Left colon (tissue), 2 donors: ENCODE measurements around the gene GABRD. TPM values are rescaled to one million over a fixed set of nuclear protein-coding genes. Genes with fewer than 3 reads are reported as not detected.

Experiments used
- ATAC-seq: fragments of 200-7000 bp; cut with Tn5 transposase; one replicate; pipeline ENCODE4 v1.9.1; 2020; ENCODE audit warnings: mild to moderate bottlenecking, moderate library complexity
- DNase-seq, 2 donors: peaks; one replicate each; pipeline ENCODE4 v3.0.0-alpha.2; 2020
- intact Hi-C, 2 donors: fragments of 100-400 bp; cut with DNase I in 1 of 2; cut with micrococcal nuclease in 1 of 2; formaldehyde crosslinking; loops; one replicate each; pipeline versions ENCODE4 v1.11.2 to v1.14.0; 2022; cut with DNase I, micrococcal nuclease
- total RNA-seq, 2 donors: library from RNA; stranded (reverse); fragmentation: NEBNext Ultra II Directional; extraction: Animal tissue kit (Norgen Biotek cat#: 25700); gene quantifications; one replicate each; pipeline ENCODE4 v1.2.1, GENCODE V29; 2021
- donor health status: DM: no; HTN: no; CAD: no.
- donor health status: DM: yes; HTN: yes; CAD: no.

Gene GABRD
- total RNA-seq, 2 donors from 2014 or later, result not detected

GRCh38 chr1:2046953-2047748 lies 28.0 kb downstream of the GABRD start:
- ATAC-seq (peak; percentile 44), DNase-seq (peak; percentile 68 to 75)
- intact Hi-C loops, result no loop called here

- intact Hi-C loops, result no loop called here
- DNase-seq (peak; percentile 70 to 86), ATAC-seq (peak; percentile 46)
These were observed 28.9 kb downstream of the GABRD start for GRCh38 chr1:2047749-2048729.

GRCh38 chr1:2049225-2049717 lies 30.1 kb downstream of the GABRD start:
- ATAC-seq, result peak; percentile 30
- intact Hi-C loops, result no loop called here
- DNase-seq, result peak in 1 of 2 donors; percentile 65

DNA sequence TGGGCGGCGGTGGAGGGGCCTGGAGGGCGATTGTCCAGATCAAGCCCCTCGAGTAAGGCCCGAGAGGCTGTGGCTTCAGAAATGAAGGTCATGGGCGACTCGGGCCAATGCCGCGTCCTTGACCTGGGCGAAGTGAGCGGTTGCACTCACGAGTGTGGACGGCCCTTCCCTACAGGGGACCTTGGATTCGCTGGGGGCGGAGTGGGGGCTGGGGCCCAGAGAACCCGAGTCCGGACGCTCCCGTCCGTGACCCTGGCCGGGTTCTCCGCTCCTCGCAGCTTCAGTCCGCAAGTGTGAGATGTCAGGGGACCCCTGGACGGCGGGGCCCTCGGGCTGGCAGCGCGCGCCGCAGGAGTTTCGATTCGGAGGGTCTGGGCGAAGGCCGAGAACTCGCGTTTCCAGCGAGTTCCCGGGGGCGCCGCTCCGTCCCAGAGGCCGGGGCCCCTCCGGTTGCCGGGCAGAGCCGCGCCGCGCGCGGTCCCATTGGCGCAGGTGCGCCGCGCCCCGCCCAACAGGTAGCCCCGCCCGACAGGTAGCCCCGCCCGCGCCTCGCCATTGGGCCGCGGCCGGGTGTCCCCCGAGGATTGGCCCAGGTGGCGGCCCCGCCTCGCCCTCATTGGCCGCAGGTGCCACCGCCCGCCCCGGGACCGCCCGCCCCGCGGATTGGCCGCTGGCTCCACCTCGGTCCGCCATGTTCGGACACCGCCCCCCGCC lies 30.7 kb downstream of the GABRD start, which contains the start of gene PRKCZ:
TSS of gene PRKCZ (plus strand) at position 694 of the 714 bp plus-strand sequence. CDS start 220 bp downstream, outside the sequence.
- ATAC-seq (peak; percentile 72), DNase-seq (peak; percentile 93 to 96)
- intact Hi-C loops, result no loop called here

DNA sequence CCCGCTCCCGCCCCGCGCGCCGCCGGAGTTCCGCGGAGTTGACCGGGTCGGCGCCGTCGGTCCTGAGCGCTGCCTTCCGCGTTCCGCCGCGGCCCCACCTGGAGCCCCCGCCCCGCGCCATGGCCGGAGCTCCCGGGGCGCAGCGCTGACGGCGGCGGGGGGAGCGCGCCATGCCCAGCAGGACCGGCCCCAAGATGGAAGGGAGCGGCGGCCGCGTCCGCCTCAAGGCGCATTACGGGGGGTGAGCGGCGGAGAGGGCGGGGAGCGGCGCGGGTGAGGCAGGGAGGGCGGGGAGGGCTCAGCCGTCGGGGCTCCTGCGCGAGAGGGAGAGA lies 31.3 kb downstream of the GABRD start:
- DNase-seq (no peak), ATAC-seq (peak; percentile 21)
- intact Hi-C loops, result no loop called here

DNA sequence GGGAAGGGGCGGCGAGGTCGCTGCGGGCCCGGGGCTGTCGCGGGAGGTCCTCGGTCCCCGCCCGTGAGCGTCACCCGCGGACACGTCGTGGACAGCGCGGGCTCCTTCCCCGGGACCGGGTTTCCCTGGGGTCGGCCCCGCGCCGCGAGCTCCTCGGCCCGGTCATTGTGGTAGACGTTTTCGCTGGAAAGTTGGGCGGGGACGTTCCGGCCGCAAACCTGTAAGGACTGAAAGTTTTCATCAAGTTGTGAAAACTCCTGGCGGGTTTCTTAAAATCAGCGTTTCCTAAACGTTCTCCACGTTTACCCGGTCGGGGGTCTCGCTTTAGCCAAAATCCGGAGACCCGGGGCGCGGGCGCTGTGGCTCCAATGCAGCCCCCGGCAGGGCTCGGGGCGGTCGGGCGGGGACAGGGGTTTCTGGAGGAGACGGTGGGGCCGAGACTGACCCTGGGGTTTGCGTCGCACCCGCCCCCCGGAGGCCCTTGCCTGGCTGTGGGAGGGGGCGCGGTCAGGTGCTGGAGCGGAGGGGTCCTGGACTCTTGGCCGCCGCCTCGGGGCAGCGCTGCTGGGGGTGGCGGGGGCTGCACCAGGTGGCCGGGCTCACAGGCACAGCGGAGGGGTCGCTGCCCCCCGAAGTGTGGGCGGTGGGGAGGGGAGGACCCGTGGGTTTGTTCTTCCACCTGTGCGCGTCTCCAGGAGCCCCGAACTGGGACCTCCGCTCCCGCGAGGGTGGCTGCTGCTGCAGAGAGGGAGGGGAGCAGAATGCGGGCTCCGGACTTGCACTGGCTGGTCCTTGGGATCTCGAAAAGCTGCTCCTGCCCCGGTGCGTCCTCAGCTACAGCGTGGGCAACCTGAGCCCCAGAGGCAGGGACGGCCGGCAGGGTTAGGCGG lies 31.9 kb downstream of the GABRD start:
- DNase-seq, result peak in 1 of 2 donors; percentile 53
- ATAC-seq, result no peak
- intact Hi-C loops, result no loop called here

GRCh38 chr1:2052054-2052679 lies 33.0 kb downstream of the GABRD start:
- ATAC-seq (no peak), DNase-seq (no peak)
- intact Hi-C loops, result no loop called here

DNA sequence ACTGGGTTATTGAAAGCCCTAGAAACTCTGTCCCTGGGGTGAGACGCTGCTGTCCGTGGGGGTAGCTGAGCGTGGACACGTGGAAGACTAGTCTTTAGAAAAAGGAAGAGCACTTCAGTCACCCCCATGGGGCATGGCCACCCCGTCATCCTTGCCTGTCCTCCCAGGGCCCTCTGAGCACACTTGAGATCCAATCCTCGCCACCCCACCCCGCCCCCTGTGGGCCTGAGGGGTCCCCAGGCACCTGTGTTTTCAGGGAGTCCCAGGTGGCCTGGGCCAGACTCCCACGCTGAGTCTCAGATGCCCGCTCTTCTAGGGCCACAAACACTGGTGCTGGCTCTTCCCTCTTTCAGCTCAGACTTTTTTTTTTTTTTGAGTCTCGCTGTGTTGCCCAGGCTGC lies 33.6 kb downstream of the GABRD start:
- no peak for DNase-seq

GRCh38 chr1:2053217-2053616 lies 34.1 kb downstream of the GABRD start:
- DNase-seq (no peak), ATAC-seq (no peak)
- intact Hi-C loops, result no loop called here

More for the DNA sequence above, 33.6 kb downstream of the GABRD start:
- ATAC-seq, result no peak
- intact Hi-C loops, result no loop called here

DNA sequence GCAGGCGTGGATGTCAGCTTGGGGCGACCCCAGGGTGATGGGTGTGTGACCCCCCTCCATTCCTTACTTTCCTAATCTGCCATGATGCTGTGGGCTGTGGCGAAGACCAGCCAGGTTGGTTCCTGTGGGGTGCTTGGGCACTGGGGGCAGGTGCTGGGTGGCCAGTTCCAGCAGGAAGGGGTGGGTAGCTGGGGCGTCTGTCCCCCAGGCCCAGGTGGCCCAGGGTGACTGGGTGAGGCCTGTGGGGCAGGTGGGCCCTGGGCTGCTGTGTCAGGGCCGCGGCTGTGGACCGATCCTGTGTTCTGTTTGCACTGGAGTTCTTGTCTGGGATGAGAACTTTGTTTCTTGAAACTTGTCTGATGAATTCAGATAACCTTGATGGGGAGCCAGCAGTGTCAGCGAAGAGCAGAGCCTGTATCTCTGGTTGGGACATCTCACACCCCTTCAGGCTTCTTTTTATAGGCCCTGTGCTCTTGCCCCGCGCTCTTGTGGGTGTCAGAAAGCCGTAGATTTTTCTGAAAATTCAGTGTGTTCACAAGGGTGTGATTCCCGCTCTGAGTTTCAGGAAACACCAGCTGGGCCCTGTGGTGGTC lies 34.7 kb downstream of the GABRD start:
- intact Hi-C loops, result no loop called here
- DNase-seq, result no peak
- ATAC-seq, result no peak

GRCh38 chr1:2054560-2054959 lies 35.4 kb downstream of the GABRD start:
- ATAC-seq (no peak), DNase-seq (no peak)

DNA sequence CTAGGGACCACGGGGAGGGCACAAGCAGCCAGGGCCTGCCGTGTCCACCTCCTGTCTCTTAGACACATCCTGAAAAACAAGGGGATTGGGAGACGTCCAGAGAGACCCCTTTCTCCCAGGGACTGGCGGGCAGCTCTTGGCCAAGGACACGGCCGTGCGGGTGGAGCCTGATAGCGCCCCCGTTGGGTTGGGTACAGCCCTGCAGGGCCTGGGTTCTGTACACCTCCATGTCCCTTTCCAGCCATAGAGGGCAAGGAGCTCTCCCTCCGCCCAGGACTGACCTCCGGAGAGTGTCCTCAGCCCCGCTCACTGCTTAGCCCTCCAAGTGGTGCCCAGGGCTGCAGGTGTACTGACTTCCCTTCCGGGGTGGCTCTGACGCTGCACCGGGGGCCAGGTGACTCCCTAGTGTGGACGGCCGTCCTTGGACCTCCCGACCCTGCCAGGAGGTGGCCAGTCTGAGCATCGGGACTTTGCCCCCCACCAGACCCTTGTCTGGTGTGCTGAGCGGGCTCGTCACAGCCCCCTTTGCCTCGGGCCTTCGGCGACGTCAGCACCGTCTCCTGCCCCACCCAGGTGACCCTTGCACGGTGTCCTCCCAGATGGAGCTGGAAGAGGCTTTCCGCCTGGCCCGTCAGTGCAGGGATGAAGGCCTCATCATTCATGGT lies 36.9 kb downstream of the GABRD start:
- no peak for DNase-seq
- intact Hi-C loops, result no loop called here
- ATAC-seq, result no peak

More at GRCh38 chr1:2054560-2054959, 35.4 kb downstream of the GABRD start:
- intact Hi-C loops, result no loop called here

GRCh38 chr1:2056955-2057590 lies 37.9 kb downstream of the GABRD start:
- no peak for DNase-seq
- ATAC-seq, result no peak
- intact Hi-C loops, result no loop called here

DNA sequence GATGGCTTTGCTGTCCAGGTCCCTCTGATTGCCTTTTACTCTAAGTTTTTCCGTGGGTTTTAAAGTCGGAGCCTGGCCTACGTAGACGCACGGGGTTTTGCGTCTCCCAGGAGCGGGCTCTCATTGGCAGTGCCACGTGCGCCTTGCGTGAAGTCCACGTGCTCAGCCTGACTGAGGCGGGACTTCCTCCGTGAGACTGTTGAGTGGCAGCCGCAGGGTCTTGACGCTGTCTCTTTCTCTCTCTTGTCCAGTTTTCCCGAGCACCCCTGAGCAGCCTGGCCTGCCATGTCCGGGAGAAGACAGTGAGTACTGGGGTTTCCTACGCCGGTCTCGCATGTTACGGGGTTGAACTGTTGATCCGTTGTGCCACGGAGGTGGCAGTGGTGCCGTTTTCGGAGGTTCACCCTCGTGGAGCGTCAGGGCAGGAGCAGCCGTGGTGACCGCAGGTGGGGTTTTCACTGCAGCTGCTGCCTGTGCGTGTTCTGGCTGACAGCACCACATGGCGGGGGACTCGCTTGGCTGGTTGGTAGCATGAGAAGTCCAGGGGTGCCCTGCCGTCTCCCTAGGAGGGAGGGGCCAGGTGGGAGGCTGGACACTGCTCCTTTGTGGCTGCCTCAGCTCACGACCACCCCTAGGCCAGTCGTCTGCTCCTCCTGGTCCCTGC lies 40.3 kb downstream of the GABRD start:
- DNase-seq (no peak), ATAC-seq (no peak)
- intact Hi-C loops, result no loop called here

DNA sequence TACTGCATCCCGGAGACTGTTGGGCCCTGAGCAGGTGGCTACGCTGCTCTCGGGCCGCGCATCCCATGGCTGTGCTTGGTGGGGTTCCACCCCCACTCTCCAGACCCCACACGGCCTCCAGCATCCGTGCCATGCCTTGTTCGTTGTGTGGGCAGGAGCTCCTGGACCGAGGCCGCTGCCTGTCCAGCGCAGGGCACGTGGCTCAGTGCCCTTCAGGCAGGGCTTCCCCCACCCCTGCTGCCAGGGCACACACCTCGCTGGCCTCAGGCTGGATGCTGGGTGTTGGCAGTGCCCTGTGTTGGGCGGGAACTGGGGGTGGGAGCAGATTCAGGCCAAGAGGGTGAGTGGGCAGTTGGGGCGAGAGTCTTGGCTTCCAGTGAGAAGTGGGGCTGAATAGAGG lies 40.9 kb downstream of the GABRD start:
- intact Hi-C loops, result no loop called here
- DNase-seq (no peak), ATAC-seq (no peak)

GRCh38 chr1:2060535-2060934 lies 41.4 kb downstream of the GABRD start:
- intact Hi-C loops, result no loop called here
- no peak for ATAC-seq
- DNase-seq, result no peak
